ENCODE data around the gene SOX9.

Gene SOX9

DNA sequence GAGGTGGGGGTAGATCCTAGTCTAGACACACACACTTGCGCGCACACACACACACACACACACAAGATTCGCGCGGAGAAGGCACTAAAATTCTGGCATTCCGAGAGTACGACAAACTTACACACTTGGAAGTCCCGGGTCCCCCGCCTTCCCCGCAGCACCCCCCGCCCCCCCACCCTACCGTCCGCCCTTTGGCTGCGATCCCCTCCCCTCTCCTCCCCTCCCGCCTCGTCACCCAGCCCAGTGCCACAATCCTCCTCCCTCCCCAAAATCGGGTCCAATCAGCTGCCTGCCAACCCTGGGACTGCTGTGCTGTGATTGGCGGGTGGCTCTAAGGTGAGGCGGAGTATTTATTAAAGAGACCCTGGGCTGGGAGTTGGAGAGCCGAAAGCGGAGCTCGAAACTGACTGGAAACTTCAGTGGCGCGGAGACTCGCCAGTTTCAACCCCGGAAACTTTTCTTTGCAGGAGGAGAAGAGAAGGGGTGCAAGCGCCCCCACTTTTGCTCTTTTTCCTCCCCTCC lies at the start of gene SOX9:
TSS of gene SOX9 (plus strand) at position 379 of the 522 bp plus-strand sequence. CDS start 372 bp downstream, outside the sequence.
- no peak for DNase-seq (ENCODE audit: low read depth in 1 of 2, low spot score in 1 of 2)

- no peak for DNase-seq (ENCODE audit: low read depth in 1 of 2, low spot score in 1 of 2)
Measured at GRCh38 chr17:72071330-72071729, 49.5 kb upstream of the SOX9 start.

- no peak for DNase-seq (ENCODE audit: low read depth in 1 of 2, low spot score in 1 of 2)
Measured at GRCh38 chr17:72075995-72076677, 44.7 kb upstream of the SOX9 start.

DNA sequence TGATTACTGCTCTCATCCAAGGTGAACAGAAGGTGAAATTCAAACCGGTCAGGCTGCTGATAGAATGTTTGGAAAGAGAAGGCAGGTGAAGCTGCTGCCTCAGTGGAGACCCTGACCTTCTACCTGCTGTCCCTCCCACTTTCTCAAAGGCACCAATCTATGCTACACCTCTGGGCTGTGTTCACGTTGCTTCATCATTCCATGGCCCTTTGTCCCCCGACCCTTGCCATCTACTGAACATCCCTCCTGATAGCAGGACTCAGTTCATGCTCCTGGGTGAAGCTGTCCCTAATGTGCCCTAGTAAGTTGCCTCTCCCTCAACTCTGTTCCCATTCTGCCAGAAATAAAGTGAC lies 44.2 kb upstream of the SOX9 start:
- DNase-seq (ENCODE audit: low read depth in 1 of 2, low spot score in 1 of 2) = no peak

- no peak for DNase-seq (ENCODE audit: low read depth in 1 of 2, low spot score in 1 of 2)
Measured at GRCh38 chr17:72077326-72077960, 43.4 kb upstream of the SOX9 start.

DNA sequence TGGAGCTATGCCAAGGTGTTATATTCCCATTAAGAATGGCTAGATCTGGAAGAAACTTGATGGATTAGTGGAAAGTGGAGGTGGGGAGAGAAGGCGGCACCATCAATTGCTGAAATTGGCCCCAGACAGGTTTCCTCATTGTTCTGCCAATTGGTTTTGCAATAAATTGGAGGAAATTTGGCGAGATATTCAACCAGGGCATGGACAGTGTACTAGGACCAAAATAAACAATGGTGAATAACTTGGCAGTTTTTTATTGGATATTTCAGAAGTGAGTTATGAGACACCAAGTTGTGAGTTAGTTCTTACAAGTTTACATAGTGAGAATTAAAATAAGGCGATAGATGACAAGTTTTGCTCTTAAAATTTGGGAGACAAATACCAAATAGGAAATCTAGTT lies 41.1 kb upstream of the SOX9 start:
- DNase-seq (ENCODE audit: low read depth in 1 of 2, low spot score in 1 of 2) = no peak

DNA sequence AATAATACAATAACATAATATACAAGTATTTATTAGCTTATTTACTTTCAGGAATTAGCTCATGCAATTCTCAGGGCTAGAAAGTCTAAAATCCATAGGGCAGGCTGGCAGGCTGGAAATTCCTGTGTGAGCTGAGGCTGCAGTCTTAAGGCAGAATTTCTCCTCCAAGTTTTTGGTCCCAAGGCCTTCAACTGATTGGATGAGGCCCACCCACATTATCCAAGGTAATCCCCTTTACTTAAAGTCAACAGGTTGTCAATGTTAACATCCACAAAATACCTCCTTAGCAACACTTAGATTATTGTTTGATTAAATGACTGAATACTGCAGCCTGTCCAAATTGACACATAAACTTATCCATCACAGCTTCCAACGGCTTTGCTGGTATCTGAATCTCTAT lies 32.9 kb upstream of the SOX9 start:
- no peak for DNase-seq (ENCODE audit: low read depth in 1 of 2, low spot score in 1 of 2)

DNA sequence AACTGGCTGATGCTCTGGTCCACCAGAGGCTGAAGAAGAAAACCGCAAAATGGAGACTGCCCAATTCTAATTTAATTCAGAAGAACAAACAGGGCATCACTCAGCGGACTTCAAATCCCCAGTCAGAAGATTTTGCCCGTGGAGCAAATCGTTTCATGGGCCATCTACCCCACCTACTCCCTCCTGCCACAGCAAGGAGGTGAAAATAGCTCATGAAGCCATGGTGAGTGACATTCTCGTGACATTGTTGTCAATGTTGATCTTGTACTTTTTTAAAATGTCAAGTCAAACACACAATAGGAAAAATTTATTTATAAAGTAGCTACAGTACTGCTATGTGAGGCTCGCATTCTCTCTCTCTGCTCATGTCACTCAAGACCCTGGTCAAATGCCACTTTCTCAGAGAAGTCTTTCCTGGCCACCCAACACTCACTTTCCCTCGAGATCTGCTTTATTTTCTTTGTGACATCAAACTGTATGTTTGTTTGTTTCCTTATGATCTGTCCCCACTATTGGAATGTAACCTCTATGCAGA lies 31.3 kb upstream of the SOX9 start:
- no peak for DNase-seq (ENCODE audit: low read depth in 1 of 2, low spot score in 1 of 2)

- DNase-seq (ENCODE audit: low read depth in 1 of 2, low spot score in 1 of 2) = no peak
Measured at GRCh38 chr17:72090108-72090507, 30.7 kb upstream of the SOX9 start.

GRCh38 chr17:72092710-72093322 lies 28.0 kb upstream of the SOX9 start:
- DNase-seq (ENCODE audit: low read depth in 1 of 2, low spot score in 1 of 2) = no peak

GRCh38 chr17:72093707-72094106 lies 27.1 kb upstream of the SOX9 start:
- no peak for DNase-seq (ENCODE audit: low read depth in 1 of 2, low spot score in 1 of 2)

- no peak for DNase-seq (ENCODE audit: low read depth in 1 of 2, low spot score in 1 of 2)
Measured at GRCh38 chr17:72095316-72095715, 25.5 kb upstream of the SOX9 start.

DNA sequence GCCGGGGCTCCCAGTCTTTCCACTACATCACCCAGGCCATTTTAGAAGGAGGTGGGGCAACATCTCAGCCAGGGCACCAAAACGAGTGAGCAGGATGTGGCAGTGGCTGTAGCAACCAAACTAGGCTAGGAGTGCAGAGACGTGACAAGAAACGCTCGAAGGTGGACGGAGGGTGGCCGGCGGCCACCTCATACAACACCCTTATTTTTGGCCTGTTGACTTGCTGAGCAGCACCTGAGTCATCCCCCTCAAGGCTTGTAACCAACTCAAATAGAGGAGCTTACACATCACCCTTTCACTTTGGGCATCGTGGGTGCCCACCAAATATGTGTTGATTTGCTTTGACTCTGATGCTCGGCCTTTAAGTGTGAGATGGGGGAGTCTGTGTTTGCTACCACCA lies 23.7 kb upstream of the SOX9 start:
- DNase-seq (ENCODE audit: low read depth in 1 of 2, low spot score in 1 of 2) = no peak

DNA sequence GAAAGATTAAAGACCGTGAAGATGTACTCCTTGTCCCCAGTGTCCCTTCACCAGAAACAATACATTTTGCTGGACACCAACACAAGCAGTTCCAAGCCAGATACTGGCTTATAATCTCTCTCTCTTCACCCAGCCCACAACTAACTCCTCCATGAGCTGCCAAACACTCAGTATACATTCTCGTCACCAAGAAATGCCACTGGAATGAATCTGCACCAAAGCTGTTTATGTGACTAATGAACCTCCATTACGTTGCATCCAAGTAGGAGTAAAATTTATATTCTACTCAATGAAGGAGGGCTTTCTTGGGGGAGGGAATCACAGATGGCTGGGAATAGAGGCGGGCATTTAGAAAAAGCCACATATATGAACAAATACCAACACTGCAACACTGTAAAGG lies 20.9 kb upstream of the SOX9 start:
- DNase-seq (ENCODE audit: low read depth in 1 of 2, low spot score in 1 of 2) = no peak

DNA sequence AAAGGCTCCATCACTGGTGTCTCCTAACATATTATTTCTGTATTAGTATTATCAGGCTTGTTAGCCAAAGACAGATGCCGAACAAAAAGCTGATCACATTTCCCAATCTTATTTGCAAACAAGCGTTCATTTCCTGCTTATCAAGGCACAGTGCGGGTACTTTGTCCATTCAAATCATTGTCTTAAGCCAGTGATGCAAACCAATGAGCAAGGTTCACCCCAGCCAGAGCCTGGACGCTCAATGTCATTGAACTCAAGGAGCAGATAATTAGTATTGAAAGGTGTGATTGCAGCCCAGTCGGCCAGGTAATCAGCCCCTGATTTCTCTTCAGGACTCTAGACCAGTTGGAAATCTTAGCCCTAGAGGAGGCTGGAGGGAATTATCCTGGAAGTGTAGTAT lies 20.4 kb upstream of the SOX9 start:
- DNase-seq (ENCODE audit: low read depth in 1 of 2, low spot score in 1 of 2) = no peak

DNA sequence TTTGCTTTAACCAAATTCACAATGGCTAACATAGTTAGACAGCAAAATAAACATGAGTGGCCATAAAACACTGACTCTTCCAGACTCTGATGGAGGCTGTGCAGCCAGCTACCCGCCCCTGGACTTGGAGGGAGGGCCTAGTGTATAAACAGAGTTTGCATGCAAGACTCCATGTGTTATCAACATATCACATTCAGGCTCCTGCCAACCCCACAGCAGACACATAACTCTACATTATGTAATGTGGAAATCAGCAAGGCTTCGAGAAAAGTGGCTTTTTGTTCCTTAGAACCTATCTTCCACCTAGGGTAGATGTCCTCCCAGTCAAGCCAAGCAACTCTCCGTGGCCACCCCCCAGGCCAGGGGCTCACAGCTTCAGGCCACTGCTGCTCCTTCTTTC lies 19.3 kb upstream of the SOX9 start:
- DNase-seq (ENCODE audit: low read depth in 1 of 2, low spot score in 1 of 2) = no peak

DNA sequence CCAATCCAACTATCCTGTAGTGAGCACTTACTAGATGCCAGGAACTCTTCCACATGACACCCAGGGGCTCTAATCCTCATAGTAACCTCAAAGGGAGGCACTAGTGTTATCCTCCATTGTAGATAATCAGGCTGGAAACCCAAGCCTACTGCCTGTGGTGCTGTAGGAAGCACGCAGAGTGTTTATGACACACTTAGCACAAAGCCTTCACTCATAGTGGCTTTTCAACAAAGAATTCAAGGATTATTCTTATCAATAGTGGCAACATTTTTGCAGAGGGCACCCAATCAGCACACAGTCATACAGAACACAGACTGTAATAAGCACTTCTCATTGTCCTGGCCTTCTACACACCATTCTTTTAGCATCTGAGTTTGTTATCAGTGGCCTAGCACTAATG lies 18.5 kb upstream of the SOX9 start:
- no peak for DNase-seq (ENCODE audit: low read depth in 1 of 2, low spot score in 1 of 2)

DNA sequence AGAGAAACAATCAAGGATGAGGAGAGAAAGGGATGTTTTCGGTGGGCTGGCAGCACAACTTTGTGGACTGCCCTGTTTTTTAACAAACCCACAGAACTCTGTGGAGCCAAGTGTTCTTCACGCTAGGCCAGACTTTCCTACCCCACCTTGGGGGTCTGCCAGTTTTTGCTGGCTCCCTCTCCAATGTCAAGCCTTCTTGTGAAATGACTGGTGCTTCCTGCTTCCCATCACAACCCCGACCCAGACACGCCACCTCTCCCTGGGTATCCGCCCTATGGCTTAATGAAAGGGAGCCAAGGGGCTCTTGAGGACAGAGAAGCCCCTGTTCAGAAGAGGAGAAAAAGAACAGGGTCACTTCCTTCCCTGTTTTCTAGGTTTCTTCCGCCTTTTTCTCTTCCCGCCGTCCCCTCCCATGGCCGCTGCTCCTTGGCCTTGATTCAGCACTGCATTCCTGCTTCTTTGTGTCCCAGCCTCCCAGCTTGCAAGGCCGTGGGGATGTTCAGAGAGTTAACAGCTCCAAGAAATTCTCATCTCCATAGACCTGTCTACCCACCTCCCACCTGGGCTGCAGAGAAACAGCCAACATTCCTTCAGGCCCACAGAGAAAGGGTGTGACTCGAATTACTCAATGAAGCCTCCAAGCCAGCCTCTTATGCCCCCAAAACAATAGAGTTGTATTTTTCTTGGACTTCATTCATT lies 16.5 kb upstream of the SOX9 start:
- no peak for DNase-seq (ENCODE audit: low read depth in 1 of 2, low spot score in 1 of 2)

GRCh38 chr17:72104863-72105234 lies 16.0 kb upstream of the SOX9 start:
- no peak for DNase-seq (ENCODE audit: low read depth in 1 of 2, low spot score in 1 of 2)

DNA sequence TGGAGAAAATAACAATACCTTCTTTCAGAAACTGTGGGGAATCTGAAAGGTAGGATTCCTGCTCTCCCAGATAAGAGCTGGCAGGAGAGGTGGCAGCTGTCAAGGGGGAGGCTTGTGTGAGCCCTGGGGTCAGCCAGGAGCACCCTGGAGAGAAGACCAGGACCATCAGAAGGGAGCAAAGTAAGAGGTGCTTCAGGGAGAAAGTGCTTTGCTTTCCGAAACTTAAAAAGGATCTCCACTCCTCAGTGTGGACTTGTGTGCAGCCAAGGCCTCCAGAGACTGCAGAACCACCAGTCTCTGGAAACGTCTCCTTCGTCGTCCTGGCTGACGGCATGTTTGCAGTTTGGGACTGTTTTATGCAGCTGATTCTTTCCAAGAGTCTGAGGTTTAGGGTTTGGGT lies 13.7 kb upstream of the SOX9 start:
- no peak for DNase-seq (ENCODE audit: low read depth in 1 of 2, low spot score in 1 of 2)

DNA sequence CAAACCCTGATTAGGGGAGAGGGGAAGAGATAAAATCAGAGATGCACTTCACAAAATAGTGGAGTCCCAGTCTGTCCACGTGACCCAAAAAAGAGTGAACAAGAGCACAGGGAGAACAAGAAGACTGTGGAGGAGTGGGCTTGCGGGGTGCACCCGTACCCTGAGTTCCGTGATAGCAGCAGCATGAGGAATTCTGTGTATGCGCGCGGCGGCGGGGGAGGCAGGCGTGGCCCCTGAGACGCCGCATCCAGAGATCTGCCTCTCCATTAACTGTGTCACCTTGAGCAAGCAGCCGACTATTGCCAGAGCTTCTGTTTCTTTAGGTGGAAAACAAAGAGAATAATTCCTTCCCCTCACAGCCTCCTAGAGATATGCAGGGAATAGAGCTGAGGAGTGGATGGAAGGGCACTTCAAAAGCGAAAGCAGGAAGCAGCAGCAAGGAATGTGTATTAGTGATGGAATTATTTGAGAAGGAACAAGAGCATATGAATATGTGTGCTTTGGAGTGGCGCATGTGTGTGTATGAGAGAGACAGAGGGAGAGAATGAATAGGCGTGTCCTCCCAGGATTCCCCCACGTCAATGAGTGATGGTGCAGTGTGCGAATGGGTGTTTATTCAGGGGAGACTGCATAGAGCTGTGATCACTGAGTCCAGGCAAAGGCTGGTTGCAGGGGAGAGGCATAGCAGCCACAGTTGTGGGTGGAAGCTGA lies 10.4 kb upstream of the SOX9 start:
- DNase-seq (ENCODE audit: low read depth in 1 of 2, low spot score in 1 of 2) = no peak

Measured in stimulated activated CD4-positive, alpha-beta T cell treated with anti-CD3 and anti-CD28 coated beads, Interleukin-15, amount 100 ng/mL, for 1 hour (primary cell).